ENCODE measurements around the gene SAE1.

Gene SAE1

GRCh38 chr19:47144630-47145029 lies 14.0 kb downstream of the SAE1 start:
- Histone ChIP-seq H3K27me3 (no peaks in the 10 kb centered on the region), H3K4me1 (peaks cover 0 to 33% (median 23%) of the 10 kb centered on the region in 10 experiments; a peak in 18 of 20 replicates), H3K9me3 (replicated peaks in 1 of 11) (no peaks in the 10 kb centered on the region), H3K36me3 (peaks cover 62 to 100% (median 96%) of the 10 kb centered on the region in 11 experiments), H3K9ac (no peak overlapping the region), H3K4me2 (no peak overlapping the region), H3K4me3 (no peak overlapping the region), H3K27ac (no peak overlapping the region), H4K20me1 (peaks cover 28 to 100% (median 95%) of the 10 kb centered on the region in 11 experiments; a peak in 21 of 22 replicates)
- no peak for TF ChIP-seq Cebpa-rat (IDR thresholded peaks at IDR 0.05)

- H3K36me3 ChIP-seq, result peaks cover 71 to 100% (median 97%) of the 10 kb centered on the region in 11 experiments
- peak overlapping the region in 5 of 11 experiments; percentile 9 to 26 (median 21); a peak in 4 of 22 replicates for H3K4me2 ChIP-seq
- peaks cover 21 to 100% (median 93%) of the 10 kb centered on the region in 11 experiments; a peak in 21 of 22 replicates for H4K20me1 ChIP-seq
- H3K27ac ChIP-seq, result peak overlapping the region in 5 of 11 experiments; percentile 2 to 17 (median 9); a peak in 4 of 22 replicates
- no peaks in the 10 kb centered on the region for H3K9me3 ChIP-seq (replicated peaks in 1 of 11)
- no peaks in the 10 kb centered on the region for H3K27me3 ChIP-seq
- peak overlapping the region in 6 of 11 experiments; percentile 3 to 47 (median 26); a peak in 4 of 22 replicates for H3K9ac ChIP-seq
- H3K4me3 ChIP-seq, result no peak overlapping the region
- no peak for TF ChIP-seq Cebpa-rat (IDR thresholded peaks at IDR 0.05)
- peaks cover 0 to 30% (median 21%) of the 10 kb centered on the region in 10 experiments; a peak in 18 of 20 replicates for H3K4me1 ChIP-seq
Observed at GRCh38 chr19:47145639-47146486, 15.2 kb downstream of the SAE1 start.

- Histone ChIP-seq H3K4me3 (no peak overlapping the region), H3K9me3 (replicated peaks in 1 of 11) (no peaks in the 10 kb centered on the region), H3K27ac (no peak overlapping the region), H3K9ac (peak overlapping the region in 1 of 11 experiments; percentile 41; a peak in 2 of 22 replicates), H4K20me1 (peaks cover 12 to 100% (median 92%) of the 10 kb centered on the region in 11 experiments; a peak in 21 of 22 replicates), H3K4me2 (no peak overlapping the region), H3K27me3 (no peaks in the 10 kb centered on the region), H3K4me1 (peaks cover 0 to 21% (median 17%) of the 10 kb centered on the region in 10 experiments; a peak in 15 of 20 replicates), H3K36me3 (peaks cover 79 to 100% (median 97%) of the 10 kb centered on the region in 11 experiments)
- no peak for TF ChIP-seq Cebpa-rat (IDR thresholded peaks at IDR 0.05)
Observed at GRCh38 chr19:47146920-47147319, 16.3 kb downstream of the SAE1 start.

GRCh38 chr19:47151627-47152026 lies 21.0 kb downstream of the SAE1 start:
- Histone ChIP-seq H3K4me1 (peaks cover 10 to 23% (median 18%) of the 10 kb centered on the region in 10 experiments), H3K4me3 (no peak overlapping the region), H3K27me3 (no peaks in the 10 kb centered on the region), H3K9ac (no peak overlapping the region), H4K20me1 (peaks cover 3 to 96% (median 63%) of the 10 kb centered on the region in 11 experiments; a peak in 20 of 22 replicates), H3K9me3 (replicated peaks in 1 of 11) (no peaks in the 10 kb centered on the region), H3K4me2 (no peak overlapping the region), H3K27ac (no peak overlapping the region), H3K36me3 (peaks cover 83 to 100% (median 97%) of the 10 kb centered on the region in 11 experiments)
- TF ChIP-seq Cebpa-rat (IDR thresholded peaks at IDR 0.05), result 0 out of 22 replicates have a peak, but pooled peaks of 1 of the 11 experiments have one; percentile 27

- Histone ChIP-seq H3K36me3 (peaks cover 78 to 95% (median 94%) of the 10 kb centered on the region in 11 experiments), H3K4me1 (peaks cover 15 to 29% (median 23%) of the 10 kb centered on the region in 10 experiments), H4K20me1 (peaks cover 6 to 92% (median 60%) of the 10 kb centered on the region in 11 experiments; a peak in 21 of 22 replicates), H3K4me2 (no peak overlapping the region), H3K9me3 (replicated peaks in 1 of 11) (no peaks in the 10 kb centered on the region), H3K27ac (0 out of 22 replicates have a peak overlapping the region, but pooled peaks of 1 of the 11 experiments have one; percentile 5), H3K27me3 (no peaks in the 10 kb centered on the region), H3K9ac (no peak overlapping the region), H3K4me3 (no peak overlapping the region)
- no peak for TF ChIP-seq Cebpa-rat (IDR thresholded peaks at IDR 0.05)
Observed at GRCh38 chr19:47152205-47152604, 21.6 kb downstream of the SAE1 start.

- Histone ChIP-seq H3K9ac (no peak overlapping the region), H3K4me1 (peaks cover 20 to 33% (median 28%) of the 10 kb centered on the region in 10 experiments), H3K4me3 (no peak overlapping the region), H3K4me2 (no peak overlapping the region), H3K27ac (no peak overlapping the region), H3K9me3 (replicated peaks in 1 of 11) (no peaks in the 10 kb centered on the region), H3K27me3 (no peaks in the 10 kb centered on the region), H4K20me1 (peaks cover 10 to 94% (median 62%) of the 10 kb centered on the region in 11 experiments), H3K36me3 (peaks cover 76 to 96% (median 94%) of the 10 kb centered on the region in 11 experiments)
- no peak for TF ChIP-seq Cebpa-rat (IDR thresholded peaks at IDR 0.05)
Observed at GRCh38 chr19:47152632-47153031, 22.0 kb downstream of the SAE1 start.

GRCh38 chr19:47153266-47153665 lies 22.6 kb downstream of the SAE1 start:
- H3K27ac ChIP-seq, result peak overlapping the region in 2 of 11 experiments; percentile 23 to 84; a peak in 2 of 22 replicates
- H3K36me3 ChIP-seq, result peaks cover 70 to 98% (median 93%) of the 10 kb centered on the region in 11 experiments
- H3K4me2 ChIP-seq, result no peak overlapping the region
- no peaks in the 10 kb centered on the region for H3K9me3 ChIP-seq (replicated peaks in 1 of 11)
- no peaks in the 10 kb centered on the region for H3K27me3 ChIP-seq
- H3K4me1 ChIP-seq, result peaks cover 26 to 39% (median 34%) of the 10 kb centered on the region in 10 experiments
- H3K9ac ChIP-seq, result no peak overlapping the region
- TF ChIP-seq Cebpa-rat (IDR thresholded peaks at IDR 0.05), result no peak
- peaks cover 12 to 95% (median 62%) of the 10 kb centered on the region in 11 experiments for H4K20me1 ChIP-seq
- no peak overlapping the region for H3K4me3 ChIP-seq

- Histone ChIP-seq H3K4me3 (no peak overlapping the region), H3K4me2 (peak overlapping the region in 2 of 11 experiments; percentile 2 to 95; a peak in 3 of 22 replicates), H3K27me3 (no peaks in the 10 kb centered on the region), H3K27ac (peak overlapping the region in 8 of 11 experiments; percentile 4 to 88 (median 44); a peak in 10 of 22 replicates), H3K36me3 (peaks cover 65 to 95% (median 91%) of the 10 kb centered on the region in 11 experiments), H4K20me1 (peaks cover 12 to 91% (median 51%) of the 10 kb centered on the region in 11 experiments), H3K9ac (peak overlapping the region in 1 of 11 experiments; percentile 19; a peak in 1 of 22 replicates), H3K9me3 (replicated peaks in 1 of 11) (no peaks in the 10 kb centered on the region), H3K4me1 (peaks cover 45 to 58% (median 53%) of the 10 kb centered on the region in 10 experiments)
- TF ChIP-seq Cebpa-rat (IDR thresholded peaks at IDR 0.05), result no peak
Observed at GRCh38 chr19:47155148-47155547, 24.5 kb downstream of the SAE1 start.
